ENCODE results near the gene S100A14.

GRCh38 chr1:153609585-153609907, 6.6 kb downstream of the S100A14 start:
- TF ChIP-seq CTCF (IDR thresholded peaks at IDR 0.05; ENCODE audit: low read depth, low read length, missing input control) (no peak), EGR1 (IDR thresholded peaks at IDR 0.05; ENCODE audit: low read depth in 2 of 2) (no peak), TAF1 (conservative IDR thresholded peaks at IDR 0.05) (no peak), JUND (IDR thresholded peaks at IDR 0.05) (no peak), RAD21 (IDR thresholded peaks at IDR 0.05) (no peak), SP1 (IDR thresholded peaks at IDR 0.05) (no peak), FOXA1 (IDR thresholded peaks at IDR 0.05) (no peak), MAX (IDR thresholded peaks at IDR 0.05) (no peak), YY1 (IDR thresholded peaks at IDR 0.05) (no peak), GABPA (IDR thresholded peaks at IDR 0.05 in 1 of 2, conservative IDR thresholded peaks at IDR 0.05 in 1 of 2) (no peak), REST (IDR thresholded peaks at IDR 0.05) (no peak), ATF3 (IDR thresholded peaks at IDR 0.05) (no peak)
